ENCODE data around the gene ANKRD13C.
"Not testable (repeated sequence)": the region's sequence is repeated elsewhere in the genome, so short reads cannot be mapped to it uniquely, and the experiment has no call there.

The ANKRD13C gene

GRCh38 chr1:70355920-70356319 is 1.4 kb upstream of the ANKRD13C start:
- no peak for FAIRE-seq

- no peak for FAIRE-seq
These were observed 537 bp upstream of the ANKRD13C start for GRCh38 chr1:70355111-70355407.

GRCh38 chr1:70353601-70354331 is 756 bp downstream of the ANKRD13C start:
- FAIRE-seq = no peak

GRCh38 chr1:70353044-70353443 is 1.5 kb downstream of the ANKRD13C start:
- peak; percentile 28 for FAIRE-seq

- FAIRE-seq = not testable (repeated sequence)
These were observed 4.7 kb downstream of the ANKRD13C start for GRCh38 chr1:70349799-70350198.

GRCh38 chr1:70348399-70349165 is 5.9 kb downstream of the ANKRD13C start:
- FAIRE-seq = no peak

- FAIRE-seq = not testable (repeated sequence)
These were observed 14.9 kb downstream of the ANKRD13C start for GRCh38 chr1:70339644-70340043.

GRCh38 chr1:70336050-70336449 is 18.5 kb downstream of the ANKRD13C start:
- no peak for FAIRE-seq

- FAIRE-seq = no peak
These were observed 20.1 kb downstream of the ANKRD13C start for GRCh38 chr1:70334436-70334835.

- no peak for FAIRE-seq
These were observed 21.3 kb downstream of the ANKRD13C start for GRCh38 chr1:70333245-70333644.

GRCh38 chr1:70331962-70332361 is 22.6 kb downstream of the ANKRD13C start:
- FAIRE-seq = no peak

- no peak for FAIRE-seq
These were observed 27.0 kb downstream of the ANKRD13C start for GRCh38 chr1:70327306-70328076.

GRCh38 chr1:70324683-70325082 is 29.8 kb downstream of the ANKRD13C start:
- no peak for FAIRE-seq

GRCh38 chr1:70319750-70320149 is 34.8 kb downstream of the ANKRD13C start:
- FAIRE-seq = no peak

- FAIRE-seq = peak; percentile 37
These were observed 36.3 kb downstream of the ANKRD13C start for GRCh38 chr1:70318191-70318590.

GRCh38 chr1:70317087-70317486 is 37.4 kb downstream of the ANKRD13C start:
- FAIRE-seq = no peak

- no peak for FAIRE-seq
These were observed 38.7 kb downstream of the ANKRD13C start for GRCh38 chr1:70315782-70316181.

- FAIRE-seq = no peak
These were observed 39.7 kb downstream of the ANKRD13C start for GRCh38 chr1:70314706-70315304.

GRCh38 chr1:70311369-70311768 is 43.2 kb downstream of the ANKRD13C start:
- FAIRE-seq = no peak

GRCh38 chr1:70299472-70299871 is 55.0 kb downstream of the ANKRD13C start:
- no peak for FAIRE-seq

GRCh38 chr1:70295749-70296148 is 58.8 kb downstream of the ANKRD13C start:
- FAIRE-seq = no peak

- no peak for FAIRE-seq
These were observed 61.2 kb downstream of the ANKRD13C start for GRCh38 chr1:70293186-70293843.

- no peak for FAIRE-seq
These were observed 64.3 kb downstream of the ANKRD13C start for GRCh38 chr1:70290218-70290617.

Data from G401.6 (cell line).